Loucy (cell line): ENCODE results near the gene ACSF2.

ENCODE experiments used
- H2AFZ ChIP-seq: fragments of 200-600 bp; sonication (generic); 2 replicates; pipeline ENCODE4 v1.6.0; 2016; ENCODE audit warnings: antibody characterized with exemption, mild to moderate bottlenecking, low read length, moderate library complexity
- H3F3A ChIP-seq: fragments of 200-600 bp; 2 replicates; pipeline ENCODE4 v1.6.0; 2016; ENCODE audit warnings: antibody characterized with exemption, low read depth, mild to moderate bottlenecking
- H3K27me3 ChIP-seq: fragments of 200-600 bp; sonication (generic); 2 replicates; pipeline ENCODE4 v1.6.1; 2014; ENCODE audit warnings: low read length, mild to moderate bottlenecking; ENCODE audit not compliant: insufficient read depth, poor library complexity, severe bottlenecking
- H3K36me3 ChIP-seq: fragments of 200-600 bp; sonication (generic); 2 replicates; pipeline ENCODE4 v1.6.1; 2016; ENCODE audit warnings: low read length; ENCODE audit not compliant: insufficient read depth
- H3K4me1 ChIP-seq: fragments of 200-600 bp; sonication (generic); 2 replicates; pipeline ENCODE4 v1.5.1; 2014; ENCODE audit warnings: low read length, mild to moderate bottlenecking; ENCODE audit not compliant: insufficient read depth, poor library complexity, severe bottlenecking
- H3K4me2 ChIP-seq: fragments of 200-600 bp; sonication (generic); 2 replicates; pipeline ENCODE4 v1.6.0; 2014; ENCODE audit warnings: antibody characterized with exemption, low read length, low read depth, mild to moderate bottlenecking; ENCODE audit not compliant: poor library complexity, severe bottlenecking
- H3K4me3 ChIP-seq: fragments of 200-600 bp; sonication (generic); 2 replicates; pipeline ENCODE4 v1.5.1; 2014; ENCODE audit warnings: low read length, mild to moderate bottlenecking, mixed read lengths; ENCODE audit not compliant: poor library complexity, severe bottlenecking
- H3K79me2 ChIP-seq: fragments of 200-600 bp; sonication (generic); 2 replicates; pipeline ENCODE4 v1.6.1; 2014; ENCODE audit warnings: low read length; ENCODE audit not compliant: insufficient read depth
- H3K9ac ChIP-seq: fragments of 200-600 bp; sonication (generic); 2 replicates; pipeline ENCODE4 v1.6.0; 2014; ENCODE audit warnings: mild to moderate bottlenecking, low read depth, low read length, moderate library complexity; ENCODE audit not compliant: poor library complexity, severe bottlenecking
- H3K9me2 ChIP-seq: fragments of 200-600 bp; sonication (generic); replicated peaks from 2 replicates; pipeline ENCODE4 v1.6.1; 2016; ENCODE audit warnings: low read depth, low read length, mixed read lengths
- H3K9me3 ChIP-seq: fragments of 200-600 bp; sonication (generic); 2 replicates; pipeline ENCODE4 v1.6.1; 2014; ENCODE audit warnings: mild to moderate bottlenecking, antibody characterized with exemption, low read length, low read depth; ENCODE audit not compliant: insufficient read depth
- H4K20me1 ChIP-seq: fragments of 200-600 bp; sonication (generic); 2 replicates; pipeline ENCODE4 v1.6.0; 2014; ENCODE audit warnings: antibody characterized with exemption, low read length, mild to moderate bottlenecking; ENCODE audit not compliant: insufficient read depth, poor library complexity, severe bottlenecking
- CTCF ChIP-seq: fragments of 200-600 bp; sonication (generic); conservative IDR thresholded peaks from 2 replicates; pipeline ENCODE4 v1.5.1; 2014; ENCODE audit warnings: mild to moderate bottlenecking, antibody characterized with exemption, low read length
- EZH2phosphoT487 ChIP-seq: fragments of 200-600 bp; IDR thresholded peaks from 2 replicates; pipeline ENCODE4 v1.6.1; 2018; ENCODE audit warnings: antibody characterized with exemption, mild to moderate bottlenecking, moderate library complexity, borderline replicate concordance

The ACSF2 gene

GRCh38 chr17:50429793-50430192 is 3.8 kb downstream of the ACSF2 start:
- Histone ChIP-seq H3K4me1 (peaks cover 23% of the 10 kb centered on the region), H3K4me2 (peak overlapping the region; percentile 16), H3K9me2 (no peaks in the 10 kb centered on the region), H4K20me1 (no peaks in the 10 kb centered on the region), H2AFZ (no peak overlapping the region), H3K4me3 (no peak overlapping the region), H3K9me3 (no peaks in the 10 kb centered on the region), H3F3A (peaks cover 4% of the 10 kb centered on the region; the same call in 1 of the 2 replicates), H3K36me3 (no peaks in the 10 kb centered on the region), H3K79me2 (peaks cover 40% of the 10 kb centered on the region), H3K9ac (peak overlapping the region; percentile 35), H3K27me3 (no peaks in the 10 kb centered on the region)
- TF ChIP-seq EZH2phosphoT487 (no peak), CTCF (no peak)

- Histone ChIP-seq H3K9ac (no peak overlapping the region), H3K4me3 (no peak overlapping the region), H4K20me1 (no peaks in the 10 kb centered on the region), H3K79me2 (peaks cover 29% of the 10 kb centered on the region; the same call in 1 of the 2 replicates), H3K4me1 (peaks cover 14% of the 10 kb centered on the region), H3K27me3 (no peaks in the 10 kb centered on the region), H3K4me2 (no peak overlapping the region), H2AFZ (no peak overlapping the region), H3K9me2 (no peaks in the 10 kb centered on the region), H3K36me3 (no peaks in the 10 kb centered on the region), H3K9me3 (no peaks in the 10 kb centered on the region), H3F3A (peaks cover 4% of the 10 kb centered on the region; the same call in 1 of the 2 replicates)
- TF ChIP-seq EZH2phosphoT487 (no peak), CTCF (no peak)
These were observed 5.0 kb downstream of the ACSF2 start for GRCh38 chr17:50430821-50431618.

- Histone ChIP-seq H3K4me2 (no peak overlapping the region), H3F3A (no peaks in the 10 kb centered on the region), H3K4me1 (peaks cover 7% of the 10 kb centered on the region), H2AFZ (no peak overlapping the region), H3K9me2 (no peaks in the 10 kb centered on the region), H3K9me3 (no peaks in the 10 kb centered on the region), H3K9ac (no peak overlapping the region), H3K36me3 (no peaks in the 10 kb centered on the region), H3K79me2 (peaks cover 24% of the 10 kb centered on the region; the same call in 1 of the 2 replicates), H4K20me1 (no peaks in the 10 kb centered on the region), H3K4me3 (no peak overlapping the region), H3K27me3 (no peaks in the 10 kb centered on the region)
- no peak for TF ChIP-seq EZH2phosphoT487
- TF ChIP-seq CTCF, result no peak
These were observed 6.2 kb downstream of the ACSF2 start for GRCh38 chr17:50432125-50432762.
